CD4-positive, alpha-beta T cell (primary cell): Measurements from ENCODE around the gene GSTM4. TPM values are rescaled to one million over a fixed set of nuclear protein-coding genes. Genes with fewer than 3 reads are reported as not detected.
A peak's percentile ranks its signal among the peaks of the same experiment; 100 is the strongest.

Experiments used
- ATAC-seq: fragments of 200-7000 bp; cut with Tn5 transposase; one replicate; pipeline ENCODE4 v1.10.0; 2022; ENCODE audit warnings: mild to moderate bottlenecking; ENCODE audit not compliant: poor library complexity
- CTCF ChIA-PET: fragments of 350-600 bp; sonication (Branson Sonifier 250); formaldehyde crosslinking; loops from one replicate; lab custom pipeline; 2021; ENCODE audit warnings: antibody characterized with exemption, inconsistent platforms; lab: Charles Lee
- POLR2A ChIA-PET: fragments of 350-600 bp; sonication (Branson Sonifier 250); formaldehyde crosslinking; loops from one replicate; lab custom pipeline; 2021; ENCODE audit warnings: antibody characterized with exemption, inconsistent platforms; lab: Charles Lee
- DNase-seq, 14 experiments: peaks; one replicate each; pipeline ENCODE4 v3.0.0-alpha.2; 2013 to 2020; ENCODE audit warnings: mixed read lengths in 2 of 14
- H3K27ac ChIP-seq, 2 donors: one replicate each; pipeline versions ENCODE4 v1.5.1 to v1.7.0; 2013; ENCODE audit warnings: low read length in 2 of 2, low read depth in 1 of 2, mild to moderate bottlenecking in 1 of 2
- H3K27me3 ChIP-seq, 2 experiments: 1 replicate in 1 of 2; 2 replicates in 1 of 2; pipeline versions ENCODE4 v1.6.1 to v1.7.0; 2013; ENCODE audit warnings: low read length in 2 of 2, control low read depth in 1 of 2, mild to moderate bottlenecking in 1 of 2, moderate library complexity in 1 of 2; ENCODE audit not compliant: insufficient read depth in 2 of 2, control insufficient read depth in 1 of 2
- H3K36me3 ChIP-seq: one replicate; pipeline ENCODE4 v1.6.1; 2013; ENCODE audit warnings: low read length, control low read depth; ENCODE audit not compliant: insufficient read depth
- H3K4me1 ChIP-seq: one replicate; pipeline ENCODE4 v1.6.1; 2013; ENCODE audit warnings: low read length, control low read depth; ENCODE audit not compliant: insufficient read depth
- H3K4me3 ChIP-seq: one replicate; pipeline ENCODE4 v1.5.1; 2013; ENCODE audit warnings: mild to moderate bottlenecking, low read length, moderate library complexity
- H3K9me3 ChIP-seq, 2 experiments: 1 replicate in 1 of 2; 2 replicates in 1 of 2; pipeline versions ENCODE4 v1.6.1 to v1.7.0; 2013; ENCODE audit warnings: low read length in 2 of 2, mild to moderate bottlenecking in 2 of 2, control low read depth in 1 of 2, moderate library complexity in 1 of 2; ENCODE audit not compliant: control insufficient read depth in 1 of 2, insufficient read depth in 1 of 2
- H3K27ac Mint-ChIP-seq: one replicate; pipeline ENCODE4 v1.8.0; 2020; ENCODE audit warnings: mixed read lengths
- H3K27me3 Mint-ChIP-seq: one replicate; pipeline ENCODE4 v1.8.0; 2021; ENCODE audit warnings: mixed read lengths
- H3K36me3 Mint-ChIP-seq: one replicate; pipeline ENCODE4 v1.8.0; 2021; ENCODE audit warnings: low read depth, mixed read lengths
- H3K4me1 Mint-ChIP-seq: one replicate; pipeline ENCODE4 v1.8.0; 2021; ENCODE audit warnings: low read depth, mixed read lengths
- H3K4me3 Mint-ChIP-seq: one replicate; pipeline ENCODE4 v1.8.0; 2020; ENCODE audit warnings: mild to moderate bottlenecking, mixed read lengths
- H3K9me3 Mint-ChIP-seq: one replicate; pipeline ENCODE4 v1.8.0; 2020; ENCODE audit warnings: mixed read lengths
- intact Hi-C, 2 experiments: fragments of 100-400 bp; cut with DNase I in 1 of 2; cut with micrococcal nuclease in 1 of 2; formaldehyde crosslinking; loops; one replicate each; pipeline versions ENCODE4 v1.15.1 to v1.9.0; 2023 to 2025; cut with DNase I, micrococcal nuclease
- total RNA-seq, 174 experiments: library from RNA in 2 of 174; stranded (reverse) in 2 of 174; gene quantifications; one replicate each; pipeline ENCODE4 v1.2.3 and lab custom pipeline; 2021 to 2026
- TF ChIP-seq, protein P1 (sequence below): fragments of 200-600 bp; IDR thresholded peaks from one replicate; pipeline ENCODE4 v1.8.0; 2022; ENCODE audit warnings: antibody characterized with exemption, mild to moderate bottlenecking

The GSTM4 gene
- total RNA-seq, 2 experiments from 2014 or later, result 17.7 to 20.7 TPM

DNA sequence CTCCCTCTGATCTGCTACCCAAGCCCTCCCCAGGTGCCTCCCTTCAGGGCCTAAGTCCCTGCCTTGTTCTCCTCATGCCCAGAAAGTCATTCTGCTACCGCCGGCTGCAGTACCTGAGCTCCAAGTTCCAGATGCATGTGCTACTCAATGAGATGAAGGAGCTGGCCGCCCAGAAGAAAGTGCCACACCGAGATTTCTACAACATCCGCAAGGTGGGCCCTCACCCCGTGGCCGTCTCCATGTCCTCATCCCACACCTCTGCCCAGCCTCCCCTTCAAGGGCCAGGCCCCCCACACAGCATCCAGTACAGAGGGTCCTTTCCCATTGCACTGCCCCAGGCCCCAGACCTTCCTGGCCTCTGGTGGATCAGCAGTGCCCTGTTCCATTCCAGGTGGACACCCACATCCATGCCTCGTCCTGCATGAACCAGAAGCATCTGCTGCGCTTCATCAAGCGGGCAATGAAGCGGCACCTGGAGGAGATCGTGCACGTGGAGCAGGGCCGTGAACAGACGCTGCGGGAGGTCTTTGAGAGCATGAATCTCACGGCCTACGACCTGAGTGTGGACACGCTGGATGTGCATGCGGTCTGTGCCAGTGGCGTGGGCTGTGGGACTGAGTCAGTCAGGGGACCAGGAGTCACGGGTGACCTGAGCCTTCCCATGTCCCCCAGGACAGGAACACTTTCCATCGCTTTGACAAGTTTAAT lies 28.1 kb upstream of the GSTM4 start:
- ATAC-seq (no peak), DNase-seq (peak in 1 of 14 experiments; percentile 16)
- Histone ChIP-seq H3K4me1 (peaks cover 24% of the 10 kb centered on the region), H3K9me3 (no peaks in the 10 kb centered on the region), H3K4me3 (no peak overlapping the region), H3K27ac (no peak overlapping the region), H3K27me3 (no peaks in the 10 kb centered on the region), H3K36me3 (peaks cover 66% of the 10 kb centered on the region)
- Mint-ChIP-seq H3K27ac (no peak overlapping the region), H3K4me1 (peaks cover 31% of the 10 kb centered on the region), H3K4me3 (no peak overlapping the region), H3K36me3 (peaks cover 59% of the 10 kb centered on the region), H3K27me3 (no peaks in the 10 kb centered on the region), H3K9me3 (no peaks in the 10 kb centered on the region)
- intact Hi-C loops, result loop anchor here in 1 of 2 experiments (10.0 kb wide), 1 partner anchor 413 kb away; the partner anchor contains the start of gene SARS1
- TF ChIP-seq, protein P1, sequence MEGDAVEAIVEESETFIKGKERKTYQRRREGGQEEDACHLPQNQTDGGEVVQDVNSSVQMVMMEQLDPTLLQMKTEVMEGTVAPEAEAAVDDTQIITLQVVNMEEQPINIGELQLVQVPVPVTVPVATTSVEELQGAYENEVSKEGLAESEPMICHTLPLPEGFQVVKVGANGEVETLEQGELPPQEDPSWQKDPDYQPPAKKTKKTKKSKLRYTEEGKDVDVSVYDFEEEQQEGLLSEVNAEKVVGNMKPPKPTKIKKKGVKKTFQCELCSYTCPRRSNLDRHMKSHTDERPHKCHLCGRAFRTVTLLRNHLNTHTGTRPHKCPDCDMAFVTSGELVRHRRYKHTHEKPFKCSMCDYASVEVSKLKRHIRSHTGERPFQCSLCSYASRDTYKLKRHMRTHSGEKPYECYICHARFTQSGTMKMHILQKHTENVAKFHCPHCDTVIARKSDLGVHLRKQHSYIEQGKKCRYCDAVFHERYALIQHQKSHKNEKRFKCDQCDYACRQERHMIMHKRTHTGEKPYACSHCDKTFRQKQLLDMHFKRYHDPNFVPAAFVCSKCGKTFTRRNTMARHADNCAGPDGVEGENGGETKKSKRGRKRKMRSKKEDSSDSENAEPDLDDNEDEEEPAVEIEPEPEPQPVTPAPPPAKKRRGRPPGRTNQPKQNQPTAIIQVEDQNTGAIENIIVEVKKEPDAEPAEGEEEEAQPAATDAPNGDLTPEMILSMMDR, result no peak
- ChIA-PET CTCF (interaction anchor here (2.1 kb wide), 1 partner anchor 82 kb away, joined by 10 read pairs; no protein-coding TSS in a partner anchor), POLR2A (interaction anchor here (0.6 to 0.9 kb wide), 2 partner anchors 58 to 79 kb away, joined by 3 to 4 read pairs; partner anchors contain the start of gene GNAI3)

DNA sequence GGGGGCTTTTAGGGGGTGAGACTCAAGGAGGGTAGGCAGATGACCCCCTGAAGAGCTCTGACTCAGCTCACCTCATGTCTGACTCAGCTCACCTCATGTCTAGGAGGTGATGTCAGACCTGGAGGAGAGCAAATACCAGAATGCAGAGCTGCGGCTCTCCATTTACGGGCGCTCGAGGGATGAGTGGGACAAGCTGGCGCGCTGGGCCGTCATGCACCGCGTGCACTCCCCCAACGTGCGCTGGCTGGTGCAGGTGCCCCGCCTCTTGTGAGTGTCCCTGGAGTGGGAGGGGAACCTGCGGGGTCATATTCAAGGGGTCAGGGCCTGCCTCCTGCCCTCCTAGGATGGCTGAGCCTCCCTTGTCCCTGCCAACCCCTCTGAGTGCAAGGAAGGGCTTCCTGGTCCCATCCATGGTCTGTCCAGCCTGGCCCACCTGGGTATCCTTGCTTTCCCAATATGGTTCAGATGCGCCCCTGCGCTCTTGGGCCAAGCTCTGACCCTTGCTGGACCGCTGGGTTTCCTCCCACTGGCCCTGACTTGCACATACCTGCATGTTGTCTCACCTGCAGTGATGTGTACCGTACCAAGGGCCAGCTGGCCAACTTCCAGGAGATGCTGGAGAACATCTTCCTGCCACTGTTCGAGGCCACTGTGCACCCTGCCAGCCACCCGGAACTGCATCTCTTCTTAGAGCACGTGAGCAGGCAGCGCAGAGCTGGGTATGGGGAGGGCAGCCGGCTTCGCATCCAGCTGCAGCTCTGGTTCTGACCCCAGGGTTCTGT lies 27.2 kb upstream of the GSTM4 start:
- no peaks in the 10 kb centered on the region for H3K9me3 ChIP-seq
- H3K4me1 ChIP-seq, result peaks cover 15% of the 10 kb centered on the region
- TF ChIP-seq, protein P1, result no peak
- Mint-ChIP-seq H3K27ac (no peak overlapping the region), H3K9me3 (no peaks in the 10 kb centered on the region), H3K36me3 (peaks cover 61% of the 10 kb centered on the region), H3K4me3 (no peak overlapping the region), H3K4me1 (peaks cover 23% of the 10 kb centered on the region), H3K27me3 (no peaks in the 10 kb centered on the region)
- no peak overlapping the region for H3K27ac ChIP-seq
- ChIA-PET CTCF (interaction anchor here (2.1 kb wide), 1 partner anchor 82 kb away, joined by 10 read pairs; no protein-coding TSS in a partner anchor), POLR2A (interaction anchor here (1.1 to 2.1 kb wide), 2 partner anchors 11 to 82 kb away, joined by 3 to 7 read pairs; no protein-coding TSS in a partner anchor)
- DNase-seq (no peak), ATAC-seq (no peak)
- no peaks in the 10 kb centered on the region for H3K27me3 ChIP-seq
- intact Hi-C loops, result loop anchor here in 1 of 2 experiments (10.0 kb wide), 1 partner anchor 414 kb away; the partner anchor contains the start of gene SARS1
- peaks cover 66% of the 10 kb centered on the region for H3K36me3 ChIP-seq
- no peak overlapping the region for H3K4me3 ChIP-seq

DNA sequence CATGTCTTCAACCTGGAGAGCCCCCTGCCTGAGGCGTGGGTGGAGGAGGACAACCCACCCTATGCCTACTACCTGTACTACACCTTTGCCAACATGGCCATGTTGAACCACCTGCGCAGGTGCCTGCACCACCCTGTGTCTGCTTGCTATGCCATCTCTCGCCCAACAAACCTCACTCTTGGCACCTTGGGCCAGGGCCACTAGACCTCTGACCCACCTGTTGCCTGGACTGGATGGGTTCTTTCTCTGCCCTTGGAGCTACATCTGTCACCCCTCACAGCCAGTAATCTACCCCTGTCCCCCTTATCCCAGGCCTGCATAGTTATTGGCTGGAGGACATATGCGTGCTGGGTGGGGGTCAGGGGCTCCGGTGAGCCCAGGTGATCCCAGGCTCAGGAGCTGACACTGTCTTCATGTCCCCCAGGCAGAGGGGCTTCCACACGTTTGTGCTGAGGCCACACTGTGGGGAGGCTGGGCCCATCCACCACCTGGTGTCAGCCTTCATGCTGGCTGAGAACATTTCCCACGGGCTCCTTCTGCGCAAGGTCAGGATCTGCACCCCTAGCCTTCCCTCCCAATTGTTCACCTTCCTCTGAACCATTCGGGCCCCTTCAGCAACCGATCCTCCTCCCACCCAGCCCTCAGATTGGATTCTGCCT lies 26.4 kb upstream of the GSTM4 start:
- H3K9me3 Mint-ChIP-seq, result no peaks in the 10 kb centered on the region
- no peak overlapping the region for H3K4me3 Mint-ChIP-seq
- peak in 1 of 14 experiments; percentile 8 for DNase-seq
- peaks cover 10% of the 10 kb centered on the region for H3K4me1 ChIP-seq
- no peak for ATAC-seq
- no peaks in the 10 kb centered on the region for H3K27me3 ChIP-seq
- H3K36me3 ChIP-seq, result peaks cover 66% of the 10 kb centered on the region
- ChIA-PET POLR2A (interaction anchor here (1.1 to 2.1 kb wide), 4 partner anchors 10 to 83 kb away, joined by 3 to 7 read pairs (median 6); partner anchors contain the start of gene GNAI3), CTCF (interaction anchor here (0.6 to 2.1 kb wide), 4 partner anchors 11 to 83 kb away, joined by 4 to 14 read pairs (median 7); partner anchors contain the start of gene GNAI3)
- intact Hi-C loops, result loop anchor here (1.0 to 10.0 kb wide), 4 partner anchors 37 to 415 kb away; partner anchors contain the start of gene SARS1 (in 1 of the 2)
- H3K4me3 ChIP-seq, result no peak overlapping the region
- peaks cover 61% of the 10 kb centered on the region for H3K36me3 Mint-ChIP-seq
- H3K27ac Mint-ChIP-seq, result no peak overlapping the region
- TF ChIP-seq, protein P1, result no peak
- peaks cover 19% of the 10 kb centered on the region for H3K4me1 Mint-ChIP-seq
- no peaks in the 10 kb centered on the region for H3K9me3 ChIP-seq
- H3K27ac ChIP-seq, result no peak overlapping the region
- H3K27me3 Mint-ChIP-seq, result no peaks in the 10 kb centered on the region
